Ovary (tissue), 9 donors: ENCODE data around the gene DLX6. TPM values are rescaled to one million over a fixed set of nuclear protein-coding genes. Genes with fewer than 3 reads are reported as not detected.

Source experiments
- DNase-seq, 5 donors: peaks; one replicate each; pipeline ENCODE4 v3.0.0-alpha.2; 2019 to 2020
- H3K27ac ChIP-seq, 2 donors: fragments of 200-600 bp; one replicate each; pipeline versions ENCODE4 v1.5.1 to v1.8.0; 2019 to 2022
- H3K27me3 ChIP-seq: fragments of 200-600 bp; one replicate; pipeline ENCODE4 v1.8.0; 2022
- H3K36me3 ChIP-seq: fragments of 200-600 bp; sonication (generic); one replicate; pipeline ENCODE4 v1.5.1; 2019
- H3K4me1 ChIP-seq: one replicate; pipeline ENCODE4 v1.8.1; 2013; ENCODE audit warnings: mild to moderate bottlenecking, moderate library complexity; ENCODE audit not compliant: insufficient read depth
- H3K4me3 ChIP-seq: fragments of 200-600 bp; sonication (generic); one replicate; pipeline ENCODE4 v1.5.1; 2017
- H3K9me3 ChIP-seq, 2 donors: fragments of 200-600 bp in 1 of 2; sonication (generic) in 1 of 2; one replicate each; pipeline versions ENCODE4 v1.5.1 to v1.8.1; 2013 to 2019; ENCODE audit warnings: mild to moderate bottlenecking in 1 of 2, moderate library complexity in 1 of 2
- CTCF ChIP-seq, 3 donors: fragments of 450-650 bp in 2 of 3; fragments of 200-600 bp in 1 of 3; IDR thresholded peaks; one replicate each; pipeline versions ENCODE4 v1.5.1 to v1.8.0; 2016 to 2022; ENCODE audit warnings: antibody characterized with exemption in 3 of 3, mild to moderate bottlenecking in 1 of 3
- EP300 ChIP-seq: sonication (generic); formaldehyde crosslinking; IDR thresholded peaks from one replicate; pipeline ENCODE4 v1.6.1; 2017; ENCODE audit warnings: antibody characterized with exemption
- POLR2A ChIP-seq: fragments of 450-650 bp; IDR thresholded peaks from one replicate; pipeline ENCODE4 v1.6.1; 2017; ENCODE audit warnings: antibody characterized with exemption, mild to moderate bottlenecking, moderate library complexity
- WGBS, 3 donors: extraction: QIAGEN DNeasy Blood & Tissue Kit in 1 of 3; methylation state at CpG; one replicate each; pipeline versions ENCODE4 v1.1.5 to v1.1.7; 2013 to 2017; 5-methylcytosine and 5-hydroxymethylcytosine counted together
- intact Hi-C, 4 donors: fragments of 100-400 bp; cut with DNase I; formaldehyde crosslinking; loops; one replicate each; pipeline versions ENCODE4 v1.11.0 to v1.15.1; 2022 to 2023
- polyA plus RNA-seq, 2 donors: library from polyadenylated mRNA; stranded (reverse); fragments of 200-250 nt in 1 of 2; fragments of 350-450 nt in 1 of 2; fragmentation: Illumina TruSeq in 1 of 2; extraction: RNeasy Lipid Tissue Mini Kit (QIAGEN cat#74804) in 1 of 2; gene quantifications; one replicate each; pipeline ENCODE4 v1.2.3, GENCODE V29; 2013 to 2014
- total RNA-seq, 7 donors: library from RNA; depleted of rRNA in 2 of 7; stranded (reverse); fragments of >200 nt in 2 of 7; fragmentation: NEBNext Ultra II Directional in 3 of 7; extraction: Animal tissue kit (Norgen Biotek cat#: 25700) in 3 of 7; gene quantifications; one replicate each; pipeline versions ENCODE4 v1.1.0 to v1.2.4, GENCODE V29; 2016 to 2023
- donor health status: DM: no; HTN: no; CAD: no; lungs with moderate emphysema.
- donor health status: DM: no; HTN: no; CAD: no.
- donor health status: Bipolar disorder and iron deficiency.
- donor health status: DM: yes; HTN: yes; CAD: no.
- donor health status: DM: no; HTN: no; CAD: no.
- donor health status: DM: yes; HTN: yes; CAD: no.

The DLX6 gene
- total and polyA plus RNA-seq, 9 donors: 0.10 to 0.95 (median 0.20) TPM; not detected in 2

GRCh38 chr7:97006816-97007582, 1.6 kb downstream of the DLX6 start:
- 17 to 27% (median 26%) methylated on average over 39 of the region's 39 CpGs for WGBS, 3 donors
- Histone ChIP-seq H3K36me3 (no peaks in the 10 kb centered on the region), H3K27me3 (peaks cover 5% of the 10 kb centered on the region), H3K27ac (no peak overlapping the region), H3K4me1 (peaks cover 4% of the 10 kb centered on the region), H3K4me3 (peak overlapping the region; percentile 6), H3K9me3 (no peaks in the 10 kb centered on the region)
- no peak for TF ChIP-seq POLR2A
- TF ChIP-seq EP300: no peak
- no peak for TF ChIP-seq CTCF (IDR thresholded peaks at IDR 0.05)
- intact Hi-C loops: loop anchor here in 1 of 4 donors (10.0 kb wide), 1 partner anchor 302 kb away; the partner anchor contains the start of gene SEM1
- no peak for DNase-seq

- DNase-seq: no peak
- peaks cover 4% of the 10 kb centered on the region for H3K4me1 ChIP-seq
- no peak overlapping the region for H3K4me3 ChIP-seq
- H3K27me3 ChIP-seq: peaks cover under 1% of the 10 kb centered on the region
- no peak overlapping the region for H3K27ac ChIP-seq
- no peaks in the 10 kb centered on the region for H3K9me3 ChIP-seq
- H3K36me3 ChIP-seq: no peaks in the 10 kb centered on the region
- 55 to 75% (median 71%) methylated on average over 8 of the region's 8 CpGs for WGBS, 3 donors
- intact Hi-C loops: loop anchor here in 1 of 4 donors (10.0 kb wide), 1 partner anchor 303 kb away; the partner anchor contains the start of gene SEM1
- TF ChIP-seq POLR2A (no peak), CTCF (IDR thresholded peaks at IDR 0.05) (no peak), EP300 (no peak)
Measured at GRCh38 chr7:97007583-97007861, 2.2 kb downstream of the DLX6 start.

GRCh38 chr7:97008275-97008917, 3.0 kb downstream of the DLX6 start:
- no peak overlapping the region for H3K27ac ChIP-seq
- intact Hi-C loops: loop anchor here in 1 of 4 donors (10.0 kb wide), 1 partner anchor 304 kb away; the partner anchor contains the start of gene SEM1
- no peaks in the 10 kb centered on the region for H3K9me3 ChIP-seq
- H3K4me1 ChIP-seq: peaks cover 4% of the 10 kb centered on the region
- H3K27me3 ChIP-seq: no peaks in the 10 kb centered on the region
- no peak for DNase-seq
- WGBS, 3 donors: 93 to 97% (median 97%) methylated on average over 3 of the region's 3 CpGs
- no peaks in the 10 kb centered on the region for H3K36me3 ChIP-seq
- no peak overlapping the region for H3K4me3 ChIP-seq
- TF ChIP-seq EP300: no peak
- TF ChIP-seq POLR2A: no peak
- TF ChIP-seq CTCF (IDR thresholded peaks at IDR 0.05): no peak

DNA sequence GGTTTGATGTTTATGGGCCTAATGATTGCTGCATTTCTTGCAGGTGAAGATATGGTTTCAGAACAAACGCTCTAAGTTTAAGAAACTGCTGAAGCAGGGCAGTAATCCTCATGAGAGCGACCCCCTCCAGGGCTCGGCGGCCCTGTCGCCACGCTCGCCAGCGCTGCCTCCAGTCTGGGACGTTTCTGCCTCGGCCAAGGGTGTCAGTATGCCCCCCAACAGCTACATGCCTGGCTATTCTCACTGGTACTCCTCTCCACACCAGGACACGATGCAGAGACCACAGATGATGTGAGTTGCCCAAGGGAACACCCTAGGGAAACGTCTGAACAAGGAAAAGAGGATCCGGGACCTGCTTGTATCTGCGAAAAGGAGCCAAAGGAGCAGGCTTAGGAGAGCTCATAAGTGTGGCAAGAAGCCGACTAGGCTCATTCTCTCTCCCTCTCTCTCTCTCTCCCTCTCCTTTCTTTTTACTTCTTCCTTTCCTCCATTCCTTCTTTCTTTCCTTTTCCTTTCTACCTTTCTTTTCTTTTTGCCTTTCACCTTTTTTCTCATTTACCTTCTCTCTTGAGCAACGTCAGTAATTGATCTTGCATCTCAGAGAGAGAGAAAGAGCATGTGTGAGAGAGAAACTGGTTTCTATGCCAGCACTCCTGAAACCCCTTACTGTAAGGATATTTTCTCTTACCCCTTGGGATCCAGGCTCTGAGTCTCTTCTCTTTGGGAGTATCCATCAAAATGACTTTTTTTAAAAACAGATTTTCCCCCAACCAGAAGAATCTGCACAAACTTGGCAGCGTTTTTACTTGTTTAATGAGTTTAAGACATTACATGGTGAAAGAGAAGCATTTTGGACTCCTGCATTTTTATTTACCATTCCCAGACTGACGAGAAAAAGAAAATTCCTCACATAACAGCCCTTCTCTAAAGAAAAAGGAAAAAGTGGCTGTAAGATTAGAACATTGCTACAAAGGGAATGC, 4.7 kb downstream of the DLX6 start:
- no peak for DNase-seq
- intact Hi-C loops: loop anchor here in 1 of 4 donors (10.0 kb wide), 1 partner anchor 305 kb away; the partner anchor contains the start of gene SEM1
- no peak overlapping the region for H3K27ac ChIP-seq
- no peaks in the 10 kb centered on the region for H3K36me3 ChIP-seq
- no peaks in the 10 kb centered on the region for H3K27me3 ChIP-seq
- no peak overlapping the region for H3K4me3 ChIP-seq
- TF ChIP-seq EP300: no peak
- no peak for TF ChIP-seq POLR2A
- TF ChIP-seq CTCF (IDR thresholded peaks at IDR 0.05): no peak
- H3K9me3 ChIP-seq: no peaks in the 10 kb centered on the region
- H3K4me1 ChIP-seq: peaks cover 3% of the 10 kb centered on the region
- WGBS, 3 donors: 15 to 30% (median 23%) methylated on average over 18 of the region's 18 CpGs
